GM18951 (cell line): Measurements from ENCODE around the gene ASCL4.

Source experiments
- POLR2A ChIP-seq: IDR thresholded peaks from 4 replicates; pipeline ENCODE4 v1.6.1; 2011; ENCODE audit warnings: mild to moderate bottlenecking; ENCODE audit not compliant: insufficient read length, insufficient read depth; ENCODE audit errors: extremely low read depth
- in situ Hi-C: fragments of 300-500 bp; cut with MboI; formaldehyde crosslinking; loops from one replicate; pipeline ENCODE4 v1.12.0; 2022; ENCODE audit warnings: low sequenced_read_pairs, mixed read lengths, inconsistent platforms; ENCODE audit not compliant: unreplicated experiment

Gene ASCL4

DNA sequence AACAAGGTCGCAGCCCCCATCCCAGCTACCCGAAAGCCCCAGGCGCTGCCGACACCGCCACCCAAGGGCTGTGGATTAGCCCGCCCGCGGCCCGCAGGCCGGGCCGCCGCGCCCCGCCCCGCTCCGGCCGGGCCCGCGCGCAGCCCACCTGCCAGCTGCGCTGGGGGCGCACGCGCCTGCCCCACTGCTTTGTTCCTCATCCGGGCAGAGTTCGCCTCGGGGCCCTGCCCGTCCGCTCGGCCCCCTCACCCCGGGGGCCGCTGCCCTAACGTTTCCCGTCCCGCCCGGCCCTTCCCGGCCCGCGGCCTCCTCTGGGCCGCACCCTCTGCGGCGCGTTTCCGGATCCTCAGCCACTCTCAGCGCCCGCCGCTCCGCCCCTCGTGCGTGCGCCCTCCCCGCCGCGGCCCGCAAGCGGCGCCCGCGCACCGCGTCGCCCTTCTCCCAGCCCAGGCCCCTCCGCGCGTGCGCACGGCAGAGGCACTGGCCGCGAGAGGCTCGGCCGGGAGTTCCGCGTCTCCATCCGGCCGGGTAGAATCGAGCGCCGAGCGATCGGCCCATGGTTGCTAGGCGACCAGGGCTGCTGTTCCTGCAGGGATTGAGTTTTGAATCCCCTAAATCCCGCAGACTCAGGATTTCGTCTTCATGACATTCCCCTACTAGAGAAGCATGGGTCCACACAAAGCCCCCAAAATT is 13.5 kb upstream of the ASCL4 start, which contains the start of gene PRDM4:
TSS of gene PRDM4 (minus strand) at position 329 of the 693 bp plus-strand sequence. CDS start 622 bp downstream, outside the sequence.
- TF ChIP-seq POLR2A, result peak; percentile 93
- in situ Hi-C loops, result no loop called here

DNA sequence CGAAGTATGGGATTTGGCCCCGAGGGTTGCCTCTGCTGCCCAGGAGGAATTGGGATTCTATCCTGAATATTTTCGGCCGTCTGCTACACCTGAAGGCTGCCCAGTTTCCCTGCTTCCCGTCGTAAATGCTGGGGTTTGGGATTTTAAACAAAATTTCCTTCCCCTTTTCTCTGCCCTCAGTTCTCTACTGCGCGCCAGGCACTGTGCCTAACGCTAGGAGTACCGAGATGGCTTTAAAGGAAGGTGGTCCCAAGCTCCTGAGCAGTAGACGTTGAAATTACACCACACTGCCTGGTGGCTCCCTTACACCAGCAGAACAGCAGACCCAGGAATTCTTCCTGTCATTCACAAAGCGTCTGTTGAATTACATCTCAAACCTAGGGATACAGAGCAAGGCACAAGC is 13.0 kb upstream of the ASCL4 start:
- in situ Hi-C loops, result no loop called here

DNA sequence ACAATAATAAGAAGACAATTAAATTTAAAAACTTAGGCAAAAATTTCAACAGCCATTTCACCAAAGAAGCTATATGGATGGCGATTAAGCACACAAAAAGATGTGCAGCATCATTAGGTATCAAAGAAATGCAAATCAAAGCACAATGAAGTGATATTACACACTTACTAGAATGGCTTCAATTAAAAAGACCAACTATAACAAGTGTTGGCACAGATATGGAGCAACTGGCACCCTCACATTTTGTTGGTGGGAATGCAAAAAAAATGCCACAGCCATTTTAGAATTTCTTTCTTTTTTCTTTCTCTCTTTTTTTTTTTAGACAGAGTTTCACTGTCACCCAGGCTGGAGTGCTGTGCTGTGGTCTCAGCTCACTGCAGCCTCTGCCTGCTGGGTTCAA is 11.6 kb upstream of the ASCL4 start:
- no peak for TF ChIP-seq POLR2A
- in situ Hi-C loops, result no loop called here

More for the DNA sequence above, 13.0 kb upstream of the ASCL4 start:
- TF ChIP-seq POLR2A, result no peak

DNA sequence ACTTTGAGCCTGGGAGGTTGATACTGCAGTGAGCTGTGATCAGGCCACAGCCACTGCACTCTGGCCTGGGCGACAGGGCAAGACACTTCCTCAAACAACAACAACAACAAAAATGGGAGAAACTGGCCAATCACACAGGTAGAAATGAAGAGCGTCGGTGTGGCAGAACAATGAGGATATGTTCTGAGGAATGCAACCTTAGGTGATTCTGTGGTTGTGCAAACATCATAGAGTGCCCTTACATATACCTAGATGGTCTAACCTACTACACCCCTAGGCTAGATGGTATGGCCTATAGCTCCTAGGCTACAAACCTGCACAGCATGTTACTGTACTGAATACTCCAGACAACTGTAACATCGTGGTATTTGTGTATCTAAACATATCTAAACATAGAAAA is 9.9 kb upstream of the ASCL4 start:
- in situ Hi-C loops, result no loop called here
- TF ChIP-seq POLR2A, result no peak

DNA sequence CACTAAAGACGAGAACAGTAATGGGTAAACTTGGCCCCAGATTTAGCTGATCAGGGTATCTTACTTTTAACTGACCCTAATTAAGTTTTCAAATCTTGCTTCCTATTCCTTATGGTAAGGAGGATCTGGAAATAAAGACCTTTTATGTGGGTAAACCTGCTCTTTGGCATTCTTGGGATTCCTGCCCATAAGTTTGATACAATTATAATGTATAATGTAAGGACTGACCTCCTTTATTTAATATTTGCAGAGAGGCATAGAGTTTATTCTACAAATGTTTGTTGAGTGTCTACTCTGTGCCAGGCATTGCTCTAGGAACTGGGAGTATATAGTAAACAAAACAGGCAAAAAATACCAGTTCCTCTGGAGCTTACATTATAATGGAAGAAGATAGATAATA is 9.2 kb upstream of the ASCL4 start:
- no peak for TF ChIP-seq POLR2A
- in situ Hi-C loops, result no loop called here

DNA sequence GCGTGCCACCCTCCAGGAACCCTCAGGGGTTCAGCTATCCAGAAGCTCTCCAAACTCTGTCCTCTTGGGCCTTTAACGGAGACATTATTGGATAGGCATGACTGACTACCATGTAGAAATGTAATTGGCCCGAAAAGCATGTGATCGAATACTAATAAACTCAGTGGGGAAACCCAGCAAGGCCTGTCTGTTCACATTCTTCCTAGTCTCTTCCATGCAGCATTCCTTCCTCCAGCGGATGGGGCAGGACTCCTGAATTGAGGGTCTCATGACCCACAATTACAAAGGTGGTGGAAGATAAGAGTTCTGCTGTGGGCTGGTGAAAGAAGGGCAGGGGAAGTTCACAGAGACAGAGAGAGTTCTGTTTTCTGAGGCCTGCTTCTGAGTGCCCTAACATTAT is 7.0 kb upstream of the ASCL4 start:
- in situ Hi-C loops, result no loop called here
- TF ChIP-seq POLR2A, result no peak

DNA sequence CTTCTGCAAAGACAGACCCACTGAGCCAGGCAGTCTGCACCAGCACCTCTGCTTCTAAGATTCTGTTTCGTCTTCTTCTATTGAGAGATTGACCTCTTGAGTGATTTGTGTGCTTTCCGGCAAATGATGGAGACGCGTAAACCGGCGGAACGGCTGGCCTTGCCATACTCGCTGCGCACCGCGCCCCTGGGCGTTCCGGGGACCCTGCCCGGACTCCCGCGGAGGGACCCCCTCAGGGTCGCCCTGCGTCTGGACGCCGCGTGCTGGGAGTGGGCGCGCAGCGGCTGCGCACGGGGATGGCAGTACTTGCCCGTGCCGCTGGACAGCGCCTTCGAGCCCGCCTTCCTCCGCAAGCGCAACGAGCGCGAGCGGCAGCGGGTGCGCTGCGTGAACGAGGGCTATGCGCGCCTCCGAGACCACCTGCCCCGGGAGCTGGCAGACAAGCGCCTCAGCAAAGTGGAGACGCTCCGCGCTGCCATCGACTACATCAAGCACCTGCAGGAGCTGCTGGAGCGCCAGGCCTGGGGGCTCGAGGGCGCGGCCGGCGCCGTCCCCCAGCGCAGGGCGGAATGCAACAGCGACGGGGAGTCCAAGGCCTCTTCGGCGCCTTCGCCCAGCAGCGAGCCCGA is 703 bp downstream of the ASCL4 start:
- no peak for TF ChIP-seq POLR2A
- in situ Hi-C loops, result no loop called here

DNA sequence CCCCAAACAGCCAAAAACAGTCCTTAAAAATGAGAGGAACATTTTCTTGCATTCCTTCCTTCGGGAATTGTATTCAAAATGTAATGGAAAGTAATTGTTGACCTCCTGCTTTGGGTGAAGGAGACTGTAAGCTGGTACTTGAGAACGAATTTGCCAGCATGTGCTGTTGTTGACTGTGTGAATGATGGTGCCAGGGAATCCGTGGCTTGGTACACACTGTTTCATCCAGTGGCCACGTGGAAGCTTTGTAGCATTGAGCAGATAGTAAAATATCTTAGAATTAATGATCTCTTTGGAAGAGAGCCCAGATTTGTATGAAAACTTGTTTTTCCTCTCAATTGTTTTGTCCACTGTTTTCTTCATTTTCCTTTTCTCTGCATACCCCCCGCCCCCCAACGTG is 1.7 kb downstream of the ASCL4 start:
- TF ChIP-seq POLR2A, result no peak
- in situ Hi-C loops, result no loop called here

DNA sequence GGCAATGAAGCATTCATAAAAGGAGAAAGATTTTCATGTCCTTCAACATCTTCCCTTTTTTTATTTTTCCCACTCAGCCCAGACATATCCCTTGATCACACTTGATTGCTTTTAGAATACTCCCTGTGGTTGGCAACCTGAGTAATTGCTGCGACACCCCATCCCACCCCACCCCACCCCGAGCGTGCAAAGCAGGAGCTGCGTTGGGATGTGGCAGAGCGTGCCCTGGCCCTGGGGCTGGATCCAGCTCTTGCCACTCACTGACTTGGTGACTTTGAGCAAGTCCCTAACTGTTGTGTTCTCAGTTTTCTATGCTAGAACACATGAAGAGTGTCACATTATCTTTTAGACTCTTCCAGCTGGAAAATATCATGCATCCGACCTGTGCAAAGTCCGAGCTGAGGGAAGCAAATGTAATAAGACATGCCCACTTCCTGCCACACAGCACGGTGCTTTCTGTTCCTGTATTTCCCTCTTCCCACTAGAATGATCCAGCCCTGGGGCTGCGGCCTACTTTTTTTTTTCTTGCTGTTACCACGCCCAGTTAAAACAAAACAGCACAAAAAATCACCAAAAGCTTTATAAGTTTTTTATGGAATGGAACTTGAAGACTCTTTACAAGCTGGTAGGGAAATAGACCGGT is 4.0 kb downstream of the ASCL4 start:
- in situ Hi-C loops, result no loop called here
- TF ChIP-seq POLR2A, result no peak

DNA sequence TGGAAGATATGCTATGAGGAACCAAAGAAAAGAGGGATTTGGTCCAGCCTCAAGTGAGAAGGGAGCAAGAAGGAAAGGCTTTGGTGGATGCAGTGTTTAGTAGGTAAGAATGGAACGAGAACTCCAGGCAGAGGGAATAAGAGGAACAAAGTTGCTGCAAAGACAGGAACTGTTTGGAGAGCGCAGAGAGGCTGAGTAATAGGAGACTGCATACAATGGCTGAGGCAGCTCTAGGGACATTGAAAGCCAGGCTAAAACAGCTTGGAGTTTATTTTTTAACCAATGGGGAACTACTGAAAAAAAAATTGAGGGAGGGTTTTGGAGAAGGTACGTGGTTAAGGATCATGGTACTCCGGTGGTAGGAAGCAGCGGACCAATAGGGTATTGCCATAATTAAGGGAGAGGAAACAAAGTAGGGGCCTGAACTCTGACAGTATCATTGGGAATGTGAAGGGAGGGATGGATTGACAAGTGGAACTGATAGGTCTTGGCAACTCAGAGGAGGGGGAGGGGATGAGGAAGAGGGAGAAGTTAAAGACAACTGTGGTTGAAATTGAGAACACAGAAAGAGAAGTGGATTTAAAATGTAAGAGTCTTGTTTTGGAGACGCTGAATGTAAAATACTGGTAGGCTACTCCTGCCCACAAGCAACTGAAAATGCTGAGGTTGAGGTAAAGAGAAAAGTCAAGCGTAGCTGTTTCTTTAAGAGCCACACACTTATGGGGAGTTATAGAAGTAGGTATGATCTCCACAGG is 4.8 kb downstream of the ASCL4 start:
- in situ Hi-C loops, result no loop called here
- TF ChIP-seq POLR2A, result no peak

DNA sequence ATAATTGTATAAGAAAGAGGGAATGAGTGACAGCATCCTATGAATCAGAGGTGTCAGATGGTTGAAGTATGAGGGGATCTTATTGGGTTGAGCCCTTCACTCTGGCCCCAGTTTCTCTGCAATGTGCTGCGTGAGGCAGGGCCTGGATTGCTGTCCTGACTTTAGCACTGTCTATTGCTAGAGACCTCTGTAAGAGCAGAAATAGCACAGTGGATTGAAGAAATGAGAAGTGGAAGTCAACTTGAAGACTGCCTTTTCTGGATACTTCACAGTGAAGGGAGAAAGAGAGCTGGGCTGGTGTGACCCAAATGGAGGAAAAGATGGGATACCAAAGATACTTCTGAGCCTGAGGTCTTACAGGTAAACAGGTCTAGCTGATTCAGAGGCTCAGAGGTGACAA is 5.8 kb downstream of the ASCL4 start:
- in situ Hi-C loops, result no loop called here
- no peak for TF ChIP-seq POLR2A

DNA sequence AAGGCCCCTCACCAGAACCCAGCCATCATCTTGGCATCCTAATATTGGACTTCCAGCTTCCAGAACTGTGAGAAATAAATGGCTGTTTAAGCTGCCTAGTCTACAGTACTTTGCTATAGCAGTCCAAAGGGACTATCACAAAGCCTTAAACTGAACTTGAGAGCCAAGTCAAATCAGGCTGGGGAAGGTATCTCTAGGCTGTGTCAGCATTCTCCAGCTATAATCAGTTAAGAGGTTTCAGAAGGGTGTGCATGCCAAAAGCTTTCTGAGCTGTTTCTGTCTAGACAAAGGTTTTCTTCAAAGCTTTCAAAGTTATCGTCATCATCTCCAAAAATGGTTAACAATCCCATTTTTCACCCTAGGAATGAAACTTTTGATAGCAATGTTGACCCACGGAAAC is 7.6 kb downstream of the ASCL4 start:
- no peak for TF ChIP-seq POLR2A
- in situ Hi-C loops, result no loop called here

DNA sequence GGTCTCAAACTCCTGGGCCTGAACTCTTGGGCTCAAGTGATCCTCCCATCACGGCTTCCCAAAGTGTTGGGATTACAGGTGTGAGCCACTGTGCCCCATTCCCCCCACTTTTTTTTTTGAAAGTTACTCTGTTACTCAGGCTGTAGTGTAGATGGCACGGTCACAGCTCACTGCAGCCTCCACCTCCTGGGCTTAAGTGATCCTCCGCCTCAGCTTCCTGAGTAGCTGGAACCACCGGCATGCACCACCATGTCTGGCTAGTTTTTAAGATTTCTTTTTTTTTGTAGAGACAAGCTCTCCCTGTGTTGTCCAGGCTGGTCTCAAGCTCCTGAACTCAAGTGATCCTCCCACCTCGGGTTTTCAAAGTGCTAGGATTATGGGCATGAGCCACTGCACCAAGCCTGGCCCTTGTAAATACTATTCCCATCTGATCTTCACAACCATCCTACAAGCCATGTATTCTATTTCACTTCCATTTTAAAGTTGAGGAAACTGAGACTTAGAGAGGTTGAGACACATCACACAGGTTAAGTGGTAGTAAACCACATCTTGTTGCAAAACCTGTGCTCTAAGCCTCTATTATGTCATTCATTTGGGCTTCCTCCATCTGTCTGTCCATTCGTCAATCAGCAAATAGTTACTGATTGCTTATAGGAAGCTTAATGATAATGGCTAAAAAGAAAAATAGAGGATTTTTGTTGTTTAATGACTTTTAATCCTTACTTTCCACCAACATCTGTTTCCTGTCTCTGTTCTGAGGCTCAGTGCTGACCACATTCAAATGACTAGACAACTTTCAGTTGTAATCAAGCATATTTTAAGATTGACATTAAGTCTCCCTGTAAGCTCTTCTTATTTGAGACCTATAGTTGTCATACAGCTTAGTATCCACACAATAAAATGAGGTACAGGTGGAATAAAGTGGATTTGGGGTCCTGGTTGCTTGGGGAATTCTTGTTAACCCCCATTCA is 9.2 kb downstream of the ASCL4 start:
- in situ Hi-C loops, result no loop called here
- no peak for TF ChIP-seq POLR2A

DNA sequence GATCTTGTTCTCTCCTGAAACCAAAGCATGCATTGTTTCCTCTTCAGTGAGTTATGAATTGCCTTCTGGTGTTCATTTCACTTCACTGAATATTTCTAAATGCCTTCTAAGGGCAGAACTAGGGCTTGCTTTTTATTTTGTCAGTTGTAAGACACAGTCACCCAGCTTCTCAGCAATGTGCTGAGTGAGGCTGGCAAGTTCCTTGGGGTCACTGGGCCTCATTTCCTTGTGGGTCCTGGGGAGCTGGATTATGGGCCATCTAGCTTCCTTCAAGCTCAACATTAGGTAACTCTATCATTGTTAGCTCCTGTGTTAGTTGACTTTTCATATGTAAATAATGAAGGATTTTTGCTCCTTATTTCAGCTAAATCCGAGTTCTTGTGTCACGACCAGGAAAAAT is 13.8 kb downstream of the ASCL4 start:
- no peak for TF ChIP-seq POLR2A
- in situ Hi-C loops, result no loop called here
